ENCODE measurements around the gene TOM1L2.

GRCh38 chr17:17811381-17812210 lies 160.6 kb downstream of the TOM1L2 start:
- TF ChIP-seq POLR2AphosphoS5 (IDR thresholded peaks at IDR 0.05) (no peak), CTCF (IDR thresholded peaks at IDR 0.05) (no peak)

All from breast epithelium (tissue), 3 donors.